Measurements from ENCODE around the gene MGA.

The MGA gene

DNA sequence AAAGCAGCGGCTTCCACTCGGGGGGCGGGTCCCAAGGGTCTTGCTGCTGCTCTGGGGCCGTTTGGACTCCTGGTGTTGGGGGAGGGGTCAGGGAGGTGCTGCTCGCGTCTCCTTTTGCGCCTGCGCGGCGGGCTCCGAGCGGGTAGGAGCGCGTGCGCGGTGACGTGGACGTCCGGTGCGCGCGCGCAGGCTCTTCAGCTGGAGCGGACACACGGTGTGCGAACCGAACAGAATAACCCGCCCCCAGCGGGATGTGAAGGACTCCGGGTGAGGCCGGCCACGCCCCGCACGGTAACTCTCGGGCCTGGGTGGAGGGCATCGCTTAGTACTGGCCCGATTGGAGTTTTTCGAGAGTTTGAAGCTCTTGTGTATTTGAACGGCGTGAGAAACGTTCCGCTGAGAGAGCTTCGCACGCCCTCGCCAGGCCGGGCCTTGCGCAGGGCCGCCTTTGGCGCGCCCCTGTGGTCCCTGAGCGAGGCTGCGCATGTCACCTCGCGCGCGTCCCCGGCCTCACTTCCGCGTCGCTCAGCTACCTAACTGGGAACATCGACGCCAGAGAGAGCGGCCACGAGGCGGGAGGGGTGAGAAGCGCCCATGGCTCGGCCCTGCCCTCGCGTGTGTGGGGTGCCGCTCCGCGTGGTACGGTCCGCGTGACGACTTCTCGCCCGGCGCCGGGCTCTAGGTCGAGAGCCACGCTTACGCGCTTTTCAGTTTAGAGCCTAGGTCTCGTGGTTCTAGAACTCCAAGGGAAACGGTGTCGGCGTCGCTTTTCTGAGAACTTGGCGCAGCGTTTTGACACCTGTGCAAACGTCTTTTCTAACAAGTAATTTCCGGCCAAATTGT lies at the start of gene MGA:
Gene MGA (plus strand): TSS at position 171 of the 843 bp plus-strand sequence.
- DNase-seq: peak; percentile 91 to 95
- Mint-ChIP-seq H3K9me3 (peaks cover 8 to 10% of the 10 kb centered on the region in 2 donors), H3K4me1 (peaks cover 50% of the 10 kb centered on the region), H3K27me3 (peaks cover 15% of the 10 kb centered on the region), H3K4me3 (peak within 1 kb of the TSS; percentile 89 to 97), H3K27ac (peak within 1 kb of the TSS; percentile 95 to 97)
- ATAC-seq: peak; percentile 92

DNA sequence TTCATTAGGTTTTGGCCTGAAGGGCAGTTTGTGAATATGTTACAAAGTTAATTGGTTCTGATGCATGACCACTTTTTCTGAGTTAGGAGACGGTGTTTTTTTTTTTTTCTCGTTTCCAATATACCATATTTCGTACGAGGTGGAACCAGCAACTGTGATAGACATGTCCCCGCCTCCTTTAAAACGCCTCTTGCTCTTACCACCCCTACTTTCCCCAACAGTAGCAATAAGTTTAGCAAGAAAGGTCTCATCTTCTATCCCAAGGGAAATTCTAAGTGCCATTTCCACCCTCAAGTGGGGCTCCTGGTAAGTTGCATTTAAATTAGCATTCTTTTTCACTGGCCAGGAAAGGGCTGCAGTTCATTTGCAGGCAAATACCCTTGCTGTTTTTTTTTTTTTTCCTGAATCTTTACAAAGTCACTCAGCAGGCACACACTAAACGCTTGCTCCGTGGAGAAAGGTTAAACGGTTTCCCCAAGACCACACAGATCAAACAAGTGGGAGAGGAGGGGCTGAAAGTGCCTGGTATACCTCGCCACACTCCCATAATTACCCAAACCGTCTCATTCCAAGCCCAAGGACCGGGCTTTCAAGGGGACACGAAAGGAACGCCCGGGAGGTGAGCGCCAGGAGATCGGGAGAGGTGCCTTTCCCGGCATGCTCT lies 39.5 kb upstream of the MGA start:
- peak overlapping the region; percentile 93 to 97 for H3K4me3 Mint-ChIP-seq
- peaks cover 19% of the 10 kb centered on the region for H3K4me1 Mint-ChIP-seq
- DNase-seq (no peak), ATAC-seq (peak; percentile 22)
- H3K27ac Mint-ChIP-seq: peak overlapping the region; percentile 80 to 96
- peaks cover 0 to 7% of the 10 kb centered on the region in 2 donors for H3K9me3 Mint-ChIP-seq
- H3K27me3 Mint-ChIP-seq: no peaks in the 10 kb centered on the region

DNA sequence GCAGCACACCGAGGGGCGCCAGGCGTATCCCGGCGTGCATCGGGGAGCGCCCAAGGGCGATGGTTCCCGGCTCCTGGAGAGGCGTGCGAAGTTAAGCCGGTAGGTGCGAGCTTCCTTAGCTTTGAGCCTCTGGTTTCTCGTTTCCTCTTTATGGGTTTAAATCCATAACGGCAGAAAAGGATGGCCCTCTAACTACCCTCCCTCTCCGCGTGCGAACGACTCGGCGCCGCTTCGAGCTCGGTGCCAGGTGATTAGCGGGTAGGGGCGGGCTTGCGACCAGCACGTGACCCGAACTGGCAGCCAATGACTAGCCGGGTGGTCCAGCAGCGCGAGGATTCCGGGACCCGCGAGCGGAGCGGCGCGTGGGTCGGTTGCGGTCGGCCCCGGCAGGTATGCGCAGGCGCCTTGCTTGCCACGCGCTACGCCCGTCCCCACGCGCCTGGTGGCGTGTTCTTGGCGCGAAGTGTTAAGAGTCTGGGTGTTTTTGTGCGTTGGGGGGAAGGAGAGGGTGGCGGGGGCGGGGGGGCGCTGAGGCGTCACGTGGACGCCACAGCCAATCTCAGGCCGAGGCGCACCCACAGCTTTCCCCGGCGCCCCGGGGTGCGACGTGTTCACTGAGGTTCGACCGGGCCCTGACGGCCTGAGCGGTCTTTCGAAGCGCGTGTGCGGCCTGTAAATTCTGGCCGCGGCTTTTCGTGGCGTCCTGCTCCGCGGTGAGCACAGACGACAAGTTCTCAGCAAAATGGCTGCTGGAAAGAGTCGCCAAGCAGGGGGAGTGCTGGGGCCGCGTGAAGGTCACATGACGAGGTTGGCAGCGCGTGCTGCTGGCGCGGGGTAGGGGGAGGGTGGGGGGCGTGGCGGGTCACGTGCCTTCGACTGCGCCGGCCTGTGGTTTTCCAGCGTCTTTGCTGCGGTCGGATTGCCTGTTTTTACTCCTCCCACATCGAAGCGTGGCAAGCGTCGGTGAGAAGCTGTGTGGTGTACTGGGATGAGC lies 38.7 kb upstream of the MGA start:
- H3K4me3 Mint-ChIP-seq: peak overlapping the region; percentile 93 to 97
- no peaks in the 10 kb centered on the region for H3K27me3 Mint-ChIP-seq
- DNase-seq: peak; percentile 84 to 90
- peaks cover 19% of the 10 kb centered on the region for H3K4me1 Mint-ChIP-seq
- peaks cover 0 to 7% of the 10 kb centered on the region in 2 donors for H3K9me3 Mint-ChIP-seq
- ATAC-seq: peak; percentile 96
- peak overlapping the region; percentile 96 to 98 for H3K27ac Mint-ChIP-seq

DNA sequence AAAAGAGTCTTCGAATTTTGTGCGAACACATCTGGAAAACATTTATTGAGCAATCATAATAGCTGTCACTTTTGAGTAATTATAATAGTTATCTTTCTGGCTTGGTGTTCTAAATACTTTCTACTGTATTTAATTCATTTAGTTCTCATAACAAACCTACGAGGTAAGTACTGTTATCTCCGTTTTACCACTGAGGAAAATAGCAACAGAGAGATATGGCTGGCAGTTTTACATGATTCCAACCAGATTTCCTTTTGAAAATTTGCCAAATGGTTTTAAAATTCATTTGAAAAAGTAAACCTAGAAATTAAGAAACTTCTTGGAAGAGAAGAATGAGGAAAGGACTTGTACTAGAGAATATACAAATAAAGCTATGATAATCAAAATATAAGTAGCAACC lies 37.3 kb upstream of the MGA start:
- Mint-ChIP-seq H3K9me3 (peaks cover 0 to 7% of the 10 kb centered on the region in 2 donors), H3K4me3 (no peak overlapping the region), H3K27ac (no peak overlapping the region), H3K27me3 (no peaks in the 10 kb centered on the region), H3K4me1 (peaks cover 19% of the 10 kb centered on the region)
- no peak for DNase-seq
- no peak for ATAC-seq

DNA sequence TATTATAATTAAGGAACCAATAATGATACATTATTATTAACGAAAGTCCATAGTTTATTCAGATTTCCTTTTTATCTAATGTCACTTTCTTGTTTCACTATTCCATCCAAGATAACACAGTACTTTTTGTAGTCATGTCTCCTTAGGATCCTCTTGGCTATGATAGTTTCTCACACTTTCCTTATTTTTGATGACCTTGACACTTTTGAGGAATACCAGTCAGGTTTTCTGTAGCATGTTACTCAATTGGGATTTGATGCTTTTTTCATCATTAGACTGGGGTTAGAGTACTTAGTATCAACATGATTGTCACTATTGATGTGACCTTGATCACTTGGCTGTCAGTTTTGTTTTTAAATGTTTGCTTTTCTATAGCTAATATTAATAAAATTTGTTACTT lies 33.0 kb upstream of the MGA start:
- no peaks in the 10 kb centered on the region for H3K27me3 Mint-ChIP-seq
- no peaks in the 10 kb centered on the region for H3K9me3 Mint-ChIP-seq
- DNase-seq: no peak
- H3K4me3 Mint-ChIP-seq: no peak overlapping the region
- H3K27ac Mint-ChIP-seq: no peak overlapping the region
- no peak for ATAC-seq
- peaks cover 5% of the 10 kb centered on the region for H3K4me1 Mint-ChIP-seq

DNA sequence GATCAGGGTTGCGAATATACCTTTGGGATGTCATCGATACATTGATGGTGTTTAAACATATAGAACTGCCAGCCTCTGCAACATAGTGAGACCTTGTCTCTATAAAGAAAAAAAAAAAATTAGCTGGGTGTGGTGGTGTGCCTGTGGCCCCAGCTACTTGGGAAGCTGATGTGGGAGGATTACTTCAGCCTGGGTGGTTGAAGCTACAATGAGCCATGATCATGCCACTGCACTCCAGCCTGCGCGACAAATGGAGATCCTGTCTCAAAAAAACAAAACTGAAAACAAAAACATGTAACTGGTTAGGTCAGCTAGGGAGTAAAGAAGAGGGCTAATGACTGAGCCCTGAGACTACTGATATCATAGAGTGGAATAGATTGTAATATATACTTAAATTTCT lies 30.7 kb upstream of the MGA start:
- Mint-ChIP-seq H3K4me3 (no peak overlapping the region), H3K4me1 (peaks cover 11% of the 10 kb centered on the region), H3K27ac (no peak overlapping the region), H3K27me3 (no peaks in the 10 kb centered on the region), H3K9me3 (no peaks in the 10 kb centered on the region)
- ATAC-seq (no peak), DNase-seq (no peak)

DNA sequence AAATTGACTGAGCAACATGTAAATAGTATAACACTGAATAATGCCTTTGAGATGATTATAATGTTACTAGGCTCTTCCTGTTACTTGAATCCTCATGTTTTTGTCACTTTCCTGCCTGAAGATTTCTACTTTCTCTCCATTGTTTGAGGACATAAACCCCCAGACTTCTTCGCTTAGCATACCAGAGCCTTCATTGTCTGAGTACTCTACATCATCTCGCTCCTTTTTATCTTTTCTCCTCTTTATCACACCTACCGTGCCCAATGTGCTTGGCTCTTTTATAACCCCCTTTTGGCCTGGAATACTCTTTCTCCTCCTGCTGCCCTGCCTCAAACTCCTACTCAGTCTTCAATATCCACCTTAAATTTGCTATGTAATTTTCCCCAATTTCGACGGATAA lies 30.3 kb upstream of the MGA start:
- Mint-ChIP-seq H3K27ac (no peak overlapping the region), H3K9me3 (no peaks in the 10 kb centered on the region), H3K27me3 (no peaks in the 10 kb centered on the region), H3K4me3 (no peak overlapping the region), H3K4me1 (peaks cover 11% of the 10 kb centered on the region)
- no peak for ATAC-seq
- DNase-seq: no peak

DNA sequence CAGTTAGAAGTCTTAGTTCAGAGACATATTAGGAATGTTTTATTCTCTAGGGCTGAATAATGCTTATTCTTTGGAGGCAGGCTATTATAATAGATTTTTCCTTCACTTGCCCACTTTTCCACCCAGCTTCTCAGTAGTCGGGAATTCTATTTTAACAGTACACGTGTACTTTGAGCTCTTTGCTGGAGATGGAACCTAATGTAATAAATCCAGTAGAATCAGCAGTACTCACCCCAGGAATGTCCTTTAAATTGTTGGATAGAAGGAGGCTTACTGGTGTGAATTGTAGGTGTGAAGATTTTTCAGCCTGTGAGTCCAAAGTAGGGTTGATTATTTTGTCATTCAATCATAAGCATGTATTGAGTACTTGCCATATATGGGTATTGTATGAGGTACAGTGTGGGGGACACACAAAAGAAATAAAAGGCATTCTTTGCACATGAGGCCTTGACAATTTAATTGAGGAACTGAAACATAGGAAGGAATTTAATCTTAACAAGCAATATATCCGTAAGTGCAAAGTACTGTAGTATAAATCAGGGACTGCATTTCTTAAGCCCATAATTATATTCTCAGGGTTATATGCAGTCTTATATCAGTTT lies 29.5 kb upstream of the MGA start:
- H3K9me3 Mint-ChIP-seq: no peaks in the 10 kb centered on the region
- DNase-seq (no peak), ATAC-seq (no peak)
- H3K27me3 Mint-ChIP-seq: no peaks in the 10 kb centered on the region
- H3K27ac Mint-ChIP-seq: no peak overlapping the region
- H3K4me1 Mint-ChIP-seq: peaks cover 11% of the 10 kb centered on the region
- H3K4me3 Mint-ChIP-seq: no peak overlapping the region

DNA sequence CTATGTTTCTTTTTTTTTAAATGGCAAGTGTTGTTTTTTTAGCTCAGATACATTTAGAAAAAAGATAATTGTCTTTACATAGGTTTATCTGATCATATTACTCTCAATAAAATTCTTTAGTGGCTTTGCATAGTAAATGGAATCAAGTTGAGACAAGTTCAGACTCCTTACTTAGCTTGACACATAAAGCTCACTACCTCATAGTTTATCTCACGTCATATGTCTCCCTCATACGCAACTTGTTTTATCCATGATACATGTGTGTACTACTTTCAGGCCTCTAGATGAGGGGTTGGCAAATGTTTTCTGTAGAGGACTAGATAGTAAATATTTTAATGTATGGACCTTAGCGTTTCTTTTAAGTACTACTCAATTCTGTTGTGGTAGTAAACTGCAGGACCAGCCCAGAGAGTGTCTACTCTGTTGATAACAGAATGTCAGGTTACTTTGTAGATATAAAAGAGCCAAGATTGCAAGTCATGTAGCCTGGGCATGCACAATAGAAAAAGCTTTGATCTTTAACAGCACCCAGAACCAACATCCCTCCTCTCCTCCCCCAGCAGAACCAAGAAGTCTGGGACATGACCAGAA lies 28.2 kb upstream of the MGA start:
- Mint-ChIP-seq H3K4me1 (peaks cover 15% of the 10 kb centered on the region), H3K9me3 (no peaks in the 10 kb centered on the region), H3K4me3 (no peak overlapping the region), H3K27me3 (no peaks in the 10 kb centered on the region), H3K27ac (no peak overlapping the region)
- DNase-seq (no peak), ATAC-seq (no peak)

DNA sequence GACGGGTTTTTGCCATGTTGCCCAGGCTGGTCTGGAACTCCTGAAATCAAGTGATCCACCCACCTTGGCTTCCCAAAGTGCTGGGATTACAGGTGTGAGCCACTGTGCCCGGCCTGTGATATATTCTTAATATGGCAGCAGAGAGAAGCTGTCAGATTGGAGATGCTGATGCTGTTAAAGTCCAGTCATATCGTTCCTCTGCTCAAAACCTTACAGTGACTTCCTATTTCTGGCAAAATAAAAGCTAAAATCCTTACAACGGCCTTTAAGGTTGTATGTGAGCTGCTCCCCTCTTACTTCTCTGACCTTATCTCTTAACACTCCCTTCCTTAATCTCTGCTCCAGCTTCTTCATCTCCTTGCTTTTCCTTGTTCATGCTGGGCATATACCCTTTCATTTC lies 26.6 kb upstream of the MGA start:
- ATAC-seq (no peak), DNase-seq (no peak)
- Mint-ChIP-seq H3K4me1 (peaks cover 18% of the 10 kb centered on the region), H3K27ac (peak overlapping the region in 1 of 2 donors; percentile 4), H3K9me3 (no peaks in the 10 kb centered on the region), H3K27me3 (no peaks in the 10 kb centered on the region), H3K4me3 (no peak overlapping the region)

DNA sequence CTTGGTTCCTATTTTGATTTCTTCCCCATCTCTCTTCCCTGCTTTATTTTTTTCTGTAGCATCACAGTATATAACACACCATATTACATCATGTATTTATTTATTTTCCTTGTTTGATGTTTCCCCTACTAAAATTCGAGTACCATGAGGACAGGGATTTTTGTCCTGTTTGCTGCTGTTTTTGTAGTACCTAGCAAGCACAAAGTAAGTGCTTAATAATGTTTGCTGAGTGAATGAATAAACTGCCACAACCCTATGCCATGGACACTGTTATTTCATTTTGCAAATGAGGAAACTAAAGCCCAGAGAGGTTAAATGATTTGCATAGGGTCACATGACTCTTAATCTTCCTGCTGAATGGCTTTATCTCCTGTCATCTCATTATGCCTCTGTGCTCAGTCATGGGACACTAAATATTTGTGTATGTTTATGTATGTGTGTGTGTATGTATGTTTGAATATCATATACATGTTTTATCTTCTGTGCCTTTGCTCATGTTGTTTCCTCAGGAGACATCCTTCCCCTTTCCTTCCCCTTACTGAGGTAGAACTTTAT lies 26.1 kb upstream of the MGA start:
- Mint-ChIP-seq H3K9me3 (no peaks in the 10 kb centered on the region), H3K27me3 (no peaks in the 10 kb centered on the region), H3K27ac (peak overlapping the region in 1 of 2 donors; percentile 4), H3K4me3 (no peak overlapping the region), H3K4me1 (peaks cover 15% of the 10 kb centered on the region)
- no peak for DNase-seq
- no peak for ATAC-seq

DNA sequence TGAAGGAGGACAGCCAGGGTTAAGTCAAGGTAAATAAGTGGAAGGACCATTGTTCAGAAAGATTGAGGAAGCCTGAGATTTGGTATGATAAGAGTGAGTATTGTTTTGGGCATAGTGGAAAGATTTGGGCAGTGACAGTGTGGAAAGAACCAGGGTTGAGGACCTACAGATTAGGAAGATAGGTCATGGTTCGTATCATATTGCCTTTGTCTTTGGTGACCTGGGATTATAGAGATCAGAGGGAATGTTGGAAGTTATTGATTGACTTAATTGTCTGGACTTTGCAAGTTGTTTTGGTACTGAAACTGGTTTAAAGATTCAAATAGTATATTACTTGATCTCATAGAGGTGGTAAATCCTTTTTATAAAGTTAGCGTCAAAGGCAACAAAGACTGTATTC lies 23.1 kb upstream of the MGA start:
- H3K4me3 Mint-ChIP-seq: no peak overlapping the region
- ATAC-seq: no peak
- H3K27ac Mint-ChIP-seq: peak overlapping the region in 1 of 2 donors; percentile 0
- no peaks in the 10 kb centered on the region for H3K27me3 Mint-ChIP-seq
- H3K9me3 Mint-ChIP-seq: no peaks in the 10 kb centered on the region
- H3K4me1 Mint-ChIP-seq: peaks cover 13% of the 10 kb centered on the region
- DNase-seq: no peak

DNA sequence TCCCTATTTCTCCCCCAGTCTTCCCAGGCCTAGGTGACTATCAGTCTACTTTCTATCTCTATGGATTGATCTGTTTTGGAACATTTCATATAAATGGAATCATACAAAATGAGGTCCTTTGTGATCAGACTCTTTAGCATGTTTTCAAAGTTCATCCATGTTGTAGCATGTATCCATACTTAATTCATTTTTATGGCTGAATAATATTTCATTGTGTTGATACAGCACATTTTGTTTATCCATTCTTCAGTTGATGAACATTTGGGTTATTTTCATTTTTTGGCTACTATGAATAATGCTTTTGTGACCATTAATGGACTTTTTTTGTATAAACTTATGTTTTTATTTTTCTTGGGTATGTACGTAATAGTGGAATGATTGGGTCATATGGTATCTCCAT lies 19.2 kb upstream of the MGA start:
- Mint-ChIP-seq H3K27ac (no peak overlapping the region), H3K27me3 (no peaks in the 10 kb centered on the region), H3K4me1 (peaks cover 7% of the 10 kb centered on the region), H3K4me3 (no peak overlapping the region), H3K9me3 (no peaks in the 10 kb centered on the region)
- ATAC-seq (no peak), DNase-seq (no peak)

DNA sequence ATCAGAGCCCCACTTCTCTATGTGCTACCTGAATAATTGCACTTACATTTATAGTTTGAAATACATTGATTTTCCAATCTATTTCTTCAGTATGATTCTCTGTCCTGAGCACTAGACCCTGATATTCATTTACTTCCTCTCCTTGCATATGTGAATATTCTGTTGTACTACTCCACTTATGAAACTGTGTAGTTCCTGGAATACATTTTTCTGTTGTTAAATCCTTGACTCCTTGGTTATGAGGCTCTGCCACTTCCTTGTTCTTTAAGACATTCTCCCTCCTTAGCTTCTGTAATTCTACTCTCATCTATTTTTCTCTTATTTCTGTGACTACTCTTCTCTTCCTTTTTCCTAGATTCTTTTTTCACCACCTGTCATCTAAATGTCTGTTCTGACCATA lies 12.9 kb upstream of the MGA start:
- Mint-ChIP-seq H3K27me3 (no peaks in the 10 kb centered on the region), H3K4me3 (no peak overlapping the region), H3K9me3 (peaks cover 0 to 7% of the 10 kb centered on the region in 2 donors), H3K27ac (no peak overlapping the region), H3K4me1 (no peaks in the 10 kb centered on the region)
- DNase-seq: no peak
- no peak for ATAC-seq

Data from stimulated activated naive CD8-positive, alpha-beta T cell treated with anti-CD3 and anti-CD28 coated beads, Interleukin-15, amount 100 ng/mL, for 72 hours (primary cell).